B cell (primary cell): ENCODE data around the gene COPS8. TPM values are rescaled to one million over a fixed set of nuclear protein-coding genes. Genes with fewer than 3 reads are reported as not detected.
A peak's percentile ranks its signal among the peaks of the same experiment; 100 is the strongest.

Source experiments
- ATAC-seq: fragments of 200-7000 bp; cut with Tn5 transposase; one replicate; pipeline ENCODE4 v1.10.0; 2021; ENCODE audit warnings: low read depth, mild to moderate bottlenecking, moderate number of reproducible peaks, moderate library complexity
- CTCF ChIA-PET: fragments of 350-600 bp; sonication (Branson Sonifier 250); formaldehyde crosslinking; loops from one replicate; lab custom pipeline; 2021; ENCODE audit warnings: antibody characterized with exemption, inconsistent platforms; lab: Charles Lee
- POLR2A ChIA-PET: fragments of 350-600 bp; sonication (Branson Sonifier 250); formaldehyde crosslinking; loops from one replicate; lab custom pipeline; 2021; ENCODE audit warnings: antibody characterized with exemption; lab: Charles Lee
- DNase-seq: peaks from one replicate; pipeline ENCODE4 v3.0.0; 2013
- H2AFZ ChIP-seq: 2 replicates; pipeline ENCODE4 v1.6.1; 2012; ENCODE audit warnings: mild to moderate bottlenecking, low read depth, low read length; ENCODE audit not compliant: insufficient read depth, poor library complexity, severe bottlenecking
- H3K27ac ChIP-seq, 2 donors: 1 replicate in 1 of 2; 2 replicates in 1 of 2; pipeline ENCODE4 v1.5.1; 2012 to 2013; ENCODE audit warnings: low read length in 2 of 2, mild to moderate bottlenecking in 2 of 2, moderate library complexity in 1 of 2
- H3K27me3 ChIP-seq, 4 experiments: fragments of 200-600 bp in 1 of 4; sonication (generic) in 1 of 4; replicated peaks in 1 of 4; 1 replicate in 2 of 4; 2 replicates in 2 of 4; pipeline versions ENCODE4 v1.6.1 to v1.7.0; 2013 to 2016; ENCODE audit warnings: low read length in 3 of 4, mild to moderate bottlenecking in 2 of 4, mixed read lengths in 1 of 4, moderate library complexity in 1 of 4; ENCODE audit not compliant: insufficient read depth in 4 of 4, control insufficient read depth in 3 of 4; ENCODE audit errors: control extremely low read depth in 1 of 4
- H3K36me3 ChIP-seq, 2 experiments: replicated peaks in 1 of 2; 1 replicate in 1 of 2; 2 replicates in 1 of 2; pipeline versions ENCODE4 v1.6.1 to v1.7.1; 2013; ENCODE audit warnings: low read length in 1 of 2; ENCODE audit not compliant: insufficient read depth in 2 of 2, control insufficient read depth in 1 of 2; ENCODE audit errors: control extremely low read depth in 1 of 2, extremely low read depth in 1 of 2
- H3K4me1 ChIP-seq, 2 donors: fragments of 200-600 bp in 1 of 2; sonication (generic) in 1 of 2; 1 replicate in 1 of 2; 2 replicates in 1 of 2; pipeline versions ENCODE4 v1.5.1 to v1.6.1; 2013 to 2017; ENCODE audit warnings: low read length in 2 of 2; ENCODE audit not compliant: control insufficient read depth in 2 of 2, insufficient read depth in 2 of 2
- H3K4me2 ChIP-seq: replicated peaks from 2 replicates; pipeline ENCODE3; 2012; ENCODE audit warnings: mild to moderate bottlenecking, low read depth, low read length; ENCODE audit not compliant: poor library complexity, severe bottlenecking
- H3K4me3 ChIP-seq, 5 experiments: fragments of 200-600 bp in 1 of 5; sonication (generic) in 1 of 5; 1 replicate in 3 of 5; 2 replicates in 2 of 5; pipeline versions ENCODE4 v1.5.1 to v1.7.0; 2011 to 2016; ENCODE audit warnings: low read length in 4 of 5, mild to moderate bottlenecking in 4 of 5, low read depth in 2 of 5, control low read depth in 1 of 5, moderate library complexity in 1 of 5; ENCODE audit not compliant: insufficient read depth in 1 of 5; ENCODE audit errors: control extremely low read depth in 1 of 5, extremely low read depth in 1 of 5
- H3K79me2 ChIP-seq: fragments of 200-600 bp; sonication (generic); one replicate; pipeline ENCODE4 v1.6.0; 2016; ENCODE audit warnings: low read length; ENCODE audit not compliant: control insufficient read depth, insufficient read depth
- H3K9ac ChIP-seq: fragments of 200-600 bp; sonication (generic); 2 replicates; pipeline ENCODE4 v1.6.1; 2017; ENCODE audit warnings: mild to moderate bottlenecking, low read length, moderate library complexity
- H3K9me3 ChIP-seq, 3 donors: one replicate each; pipeline versions ENCODE4 v1.6.1 to v1.7.1; 2013; ENCODE audit warnings: low read length in 2 of 3; ENCODE audit not compliant: control insufficient read depth in 2 of 3, insufficient read depth in 1 of 3; ENCODE audit errors: control extremely low read depth in 1 of 3
- H4K20me1 ChIP-seq: 2 replicates; pipeline ENCODE4 v1.6.0; 2012; ENCODE audit warnings: mild to moderate bottlenecking, low read length; ENCODE audit not compliant: insufficient read depth, control insufficient read depth, poor library complexity, severe bottlenecking
- H3K27ac Mint-ChIP-seq: one replicate; pipeline ENCODE4 v1.8.0; 2021; ENCODE audit warnings: mixed read lengths
- H3K27me3 Mint-ChIP-seq: one replicate; pipeline ENCODE4 v1.8.0; 2021; ENCODE audit warnings: mixed read lengths
- H3K4me1 Mint-ChIP-seq: one replicate; pipeline ENCODE4 v1.8.0; 2021; ENCODE audit warnings: mixed read lengths
- H3K4me3 Mint-ChIP-seq: one replicate; pipeline ENCODE4 v1.8.0; 2021; ENCODE audit warnings: mixed read lengths
- H3K9me3 Mint-ChIP-seq: one replicate; pipeline ENCODE4 v1.8.0; 2022; ENCODE audit warnings: mixed read lengths; ENCODE audit not compliant: insufficient read depth
- CTCF ChIP-seq: fragments of 200-600 bp; IDR thresholded peaks from one replicate; pipeline ENCODE4 v1.8.0; 2022; ENCODE audit warnings: antibody characterized with exemption, mild to moderate bottlenecking
- EZH2 ChIP-seq: IDR thresholded peaks from 2 replicates; pipeline ENCODE4 v1.6.1; 2012; ENCODE audit warnings: borderline replicate concordance, low read depth, mild to moderate bottlenecking, moderate library complexity, low read length; ENCODE audit not compliant: insufficient read depth, poor library complexity, severe bottlenecking
- WGBS: methylation state at CpG from one replicate; pipeline ENCODE4 v1.1.5; 2013; ENCODE audit warnings: missing lambda C conversion rate; ENCODE audit not compliant: insufficient coverage; 5-methylcytosine and 5-hydroxymethylcytosine counted together
- intact Hi-C: fragments of 100-400 bp; cut with micrococcal nuclease; formaldehyde crosslinking; loops from one replicate; pipeline ENCODE4 v1.10.0; 2022
- polyA plus RNA-seq: library from polyadenylated mRNA; depleted of rRNA; stranded (reverse); fragments of >200 nt; gene quantifications from 2 replicates; pipeline ENCODE4 v1.2.3, GENCODE V29; 2012
- total RNA-seq, 2 donors: library from RNA; stranded (reverse); fragments of 120-200 nt in 1 of 2; gene quantifications; 1 replicate in 1 of 2; 2 replicates in 1 of 2; pipeline versions ENCODE4 v1.2.3 to v1.2.4, GENCODE V29; 2013 to 2022

The COPS8 gene
- total and polyA plus RNA-seq, 2 donors (not counting 1 experiment from before 2014, with no cell fraction given): 21.7 to 34.2 TPM

GRCh38 chr2:237084444-237084843 lies 1.2 kb upstream of the COPS8 start:
- Histone ChIP-seq H4K20me1 (no peaks in the 10 kb centered on the region), H3K4me3 (peak overlapping the region in 1 of 5 experiments; percentile 92), H3K4me2 (peak overlapping the region; percentile 94), H3K27ac (no peak overlapping the region), H3K79me2 (peaks cover 22% of the 10 kb centered on the region), H3K36me3 (peaks cover 0 to 3% of the 10 kb centered on the region in 2 experiments), H3K27me3 (no peaks in the 10 kb centered on the region), H3K9ac (no peak overlapping the region), H2AFZ (peak overlapping the region; percentile 99), H3K4me1 (peaks cover 11 to 12% of the 10 kb centered on the region in 2 donors), H3K9me3 (no peaks in the 10 kb centered on the region)
- intact Hi-C loops: loop anchor here (10.0 kb wide), 2 partner anchors 520 to 880 kb away; partner anchors contain the start of genes ACKR3 and UBE2F
- Mint-ChIP-seq H3K9me3 (no peaks in the 10 kb centered on the region), H3K27me3 (no peaks in the 10 kb centered on the region), H3K27ac (no peak overlapping the region), H3K4me3 (peak overlapping the region; percentile 96), H3K4me1 (peaks cover 16% of the 10 kb centered on the region)
- 100% methylated on average over 3 of the region's 8 CpGs for WGBS
- CTCF ChIA-PET: interaction anchor here (1.0 to 1.8 kb wide), 5 partner anchors 9 to 737 kb away, joined by 3 to 6 read pairs (median 3); no protein-coding TSS in a partner anchor
- no peak for TF ChIP-seq CTCF
- no peak for TF ChIP-seq EZH2
- ATAC-seq (no peak), DNase-seq (no peak)
- POLR2A ChIA-PET: no interaction called here

- Histone ChIP-seq H4K20me1 (peaks cover 9% of the 10 kb centered on the region), H3K36me3 (peaks cover 12 to 42% of the 10 kb centered on the region in 2 experiments), H3K4me2 (no peak overlapping the region), H3K27me3 (no peaks in the 10 kb centered on the region), H3K9ac (no peak overlapping the region), H3K4me3 (no peak overlapping the region), H2AFZ (no peak overlapping the region), H3K4me1 (peaks cover 5 to 6% of the 10 kb centered on the region in 2 donors), H3K79me2 (peaks cover 35% of the 10 kb centered on the region), H3K27ac (no peak overlapping the region), H3K9me3 (no peaks in the 10 kb centered on the region)
- intact Hi-C loops: no loop called here
- Mint-ChIP-seq H3K4me3 (no peak overlapping the region), H3K27me3 (no peaks in the 10 kb centered on the region), H3K27ac (no peak overlapping the region), H3K9me3 (no peaks in the 10 kb centered on the region), H3K4me1 (peaks cover 6% of the 10 kb centered on the region)
- DNase-seq (no peak), ATAC-seq (no peak)
- POLR2A ChIA-PET: no interaction called here
- TF ChIP-seq CTCF (no peak), EZH2 (no peak)
- WGBS: 97% methylated on average over 12 of the region's 13 CpGs
- CTCF ChIA-PET: no interaction called here
These were observed 5.2 kb downstream of the COPS8 start for GRCh38 chr2:237090906-237091305.
